PFSK-1 (cell line): ENCODE measurements around the gene KRT13.

Experiments
- FOXP2 ChIP-seq: optimal IDR thresholded peaks from 2 replicates; pipeline ENCODE3; 2011; ENCODE audit warnings: borderline replicate concordance, control low read depth, inconsistent platforms; ENCODE audit not compliant: insufficient read depth; ENCODE audit errors: extremely low read length, extremely low read depth
- POLR2AphosphoS5 ChIP-seq: IDR thresholded peaks from 2 replicates; pipeline ENCODE4 v1.6.1; 2012; ENCODE audit warnings: low read depth, mild to moderate bottlenecking, control low read depth, low read length, moderate library complexity
- SIN3A ChIP-seq: IDR thresholded peaks from 2 replicates; pipeline ENCODE4 v1.6.1; 2012; ENCODE audit warnings: mild to moderate bottlenecking, low read length, moderate library complexity, borderline replicate concordance; ENCODE audit not compliant: insufficient read depth
- TAF1 ChIP-seq: IDR thresholded peaks from 2 replicates; pipeline ENCODE4 v1.6.1; 2012; ENCODE audit warnings: low read length, control low read depth, borderline replicate concordance; ENCODE audit not compliant: insufficient read depth
- TF ChIP-seq, protein P1 (sequence below), 2 experiments: IDR thresholded peaks; 2 replicates each; pipeline versions ENCODE4 v1.6.1 to v1.8.0; 2011 to 2012; ENCODE audit warnings: low read depth in 2 of 2, low read length in 2 of 2, control low read depth in 1 of 2, inconsistent platforms in 1 of 2, mild to moderate bottlenecking in 1 of 2, moderate library complexity in 1 of 2; ENCODE audit not compliant: insufficient read depth in 1 of 2

- TF ChIP-seq, protein P1, sequence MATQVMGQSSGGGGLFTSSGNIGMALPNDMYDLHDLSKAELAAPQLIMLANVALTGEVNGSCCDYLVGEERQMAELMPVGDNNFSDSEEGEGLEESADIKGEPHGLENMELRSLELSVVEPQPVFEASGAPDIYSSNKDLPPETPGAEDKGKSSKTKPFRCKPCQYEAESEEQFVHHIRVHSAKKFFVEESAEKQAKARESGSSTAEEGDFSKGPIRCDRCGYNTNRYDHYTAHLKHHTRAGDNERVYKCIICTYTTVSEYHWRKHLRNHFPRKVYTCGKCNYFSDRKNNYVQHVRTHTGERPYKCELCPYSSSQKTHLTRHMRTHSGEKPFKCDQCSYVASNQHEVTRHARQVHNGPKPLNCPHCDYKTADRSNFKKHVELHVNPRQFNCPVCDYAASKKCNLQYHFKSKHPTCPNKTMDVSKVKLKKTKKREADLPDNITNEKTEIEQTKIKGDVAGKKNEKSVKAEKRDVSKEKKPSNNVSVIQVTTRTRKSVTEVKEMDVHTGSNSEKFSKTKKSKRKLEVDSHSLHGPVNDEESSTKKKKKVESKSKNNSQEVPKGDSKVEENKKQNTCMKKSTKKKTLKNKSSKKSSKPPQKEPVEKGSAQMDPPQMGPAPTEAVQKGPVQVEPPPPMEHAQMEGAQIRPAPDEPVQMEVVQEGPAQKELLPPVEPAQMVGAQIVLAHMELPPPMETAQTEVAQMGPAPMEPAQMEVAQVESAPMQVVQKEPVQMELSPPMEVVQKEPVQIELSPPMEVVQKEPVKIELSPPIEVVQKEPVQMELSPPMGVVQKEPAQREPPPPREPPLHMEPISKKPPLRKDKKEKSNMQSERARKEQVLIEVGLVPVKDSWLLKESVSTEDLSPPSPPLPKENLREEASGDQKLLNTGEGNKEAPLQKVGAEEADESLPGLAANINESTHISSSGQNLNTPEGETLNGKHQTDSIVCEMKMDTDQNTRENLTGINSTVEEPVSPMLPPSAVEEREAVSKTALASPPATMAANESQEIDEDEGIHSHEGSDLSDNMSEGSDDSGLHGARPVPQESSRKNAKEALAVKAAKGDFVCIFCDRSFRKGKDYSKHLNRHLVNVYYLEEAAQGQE (IDR thresholded peaks at IDR 0.05; ENCODE audit: insufficient read depth in 1 of 2, low read depth in 2 of 2, low read length in 2 of 2), result no peak
- TF ChIP-seq POLR2AphosphoS5 (no peak), TAF1 (no peak), SIN3A (no peak), FOXP2 (no peak)
Measured at GRCh38 chr17:41494524-41494923, 10.9 kb downstream of the KRT13 start.
